Measurements from ENCODE around the gene CNST. TPM values are rescaled to one million over a fixed set of nuclear protein-coding genes. Genes with fewer than 3 reads are reported as not detected.

The CNST gene
- total and polyA plus RNA-seq, 2 of the 13 experiments (the other 11 are each of a cell fraction or from before 2014, with no cell fraction given) = 6.3 to 12.4 TPM

DNA sequence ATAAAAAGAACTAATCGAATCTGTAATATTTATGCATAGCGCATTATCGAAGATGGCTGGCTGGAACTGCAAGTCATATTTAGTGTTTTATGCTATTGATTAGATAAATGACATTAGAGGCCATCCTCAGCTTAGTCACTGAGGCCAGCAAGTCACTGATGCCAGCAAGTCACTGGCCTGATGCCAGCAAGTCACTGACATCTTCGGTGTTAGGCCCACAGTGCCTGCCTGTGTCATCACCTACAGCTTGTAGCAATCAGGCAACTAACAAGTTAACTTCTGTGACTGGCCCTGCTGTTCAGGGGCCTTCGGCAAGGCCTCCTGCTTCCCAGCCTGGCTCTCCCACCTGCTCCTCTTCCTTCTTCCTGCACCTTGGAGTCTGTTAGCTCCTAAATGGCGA is 92.3 kb downstream of the CNST start:
- Histone ChIP-seq H3K79me2 (ENCODE audit: insufficient read depth, low read length) (no peaks in the 10 kb centered on the region), H3K4me1 (ENCODE audit: insufficient read depth, low read length) (no peaks in the 10 kb centered on the region; the same call in 1 of the 2 replicates), H3K27me3 (ENCODE audit: control insufficient read depth in 1 of 2, insufficient read depth in 2 of 2, low read length in 2 of 2) (no peaks in the 10 kb centered on the region), H2AFZ (ENCODE audit: low read length) (no peak overlapping the region), H3K27ac (ENCODE audit: extremely low read length, insufficient read depth, low read length) (no peak overlapping the region), H3K9ac (ENCODE audit: insufficient read depth, low read depth, low read length) (no peak overlapping the region), H4K20me1 (ENCODE audit: insufficient read depth, low read length) (no peaks in the 10 kb centered on the region), H3K36me3 (replicated peaks in 1 of 2; ENCODE audit: control insufficient read depth in 1 of 2, insufficient read depth in 2 of 2, low read length in 2 of 2) (peaks cover 0 to 22% of the 10 kb centered on the region in 2 experiments; a peak in 3 of 5 replicates), H3K4me3 (replicated peaks in 1 of 3; ENCODE audit: insufficient read depth in 1 of 3, low read depth in 2 of 3, low read length in 3 of 3) (no peak overlapping the region), H3K9me3 (ENCODE audit: low read length) (no peaks in the 10 kb centered on the region), H3K4me2 (ENCODE audit: low read depth, low read length) (no peak overlapping the region)
- TF ChIP-seq DR1 (CRISPR knock-in tag; IDR thresholded peaks at IDR 0.05) = no peak
- no peak for TF ChIP-seq ZNF264 (CRISPR knock-in tag; IDR thresholded peaks at IDR 0.05)
- TF ChIP-seq HOXA3 (CRISPR knock-in tag; IDR thresholded peaks at IDR 0.05) = no peak
- no peak for TF ChIP-seq ZNF225 (CRISPR knock-in tag; IDR thresholded peaks at IDR 0.05)
- no peak for TF ChIP-seq ZNF430 (CRISPR knock-in tag; IDR thresholded peaks at IDR 0.05)
- no peak for TF ChIP-seq KLF12 (CRISPR knock-in tag; IDR thresholded peaks at IDR 0.05; ENCODE audit: borderline replicate concordance)
- TF ChIP-seq, protein P1, sequence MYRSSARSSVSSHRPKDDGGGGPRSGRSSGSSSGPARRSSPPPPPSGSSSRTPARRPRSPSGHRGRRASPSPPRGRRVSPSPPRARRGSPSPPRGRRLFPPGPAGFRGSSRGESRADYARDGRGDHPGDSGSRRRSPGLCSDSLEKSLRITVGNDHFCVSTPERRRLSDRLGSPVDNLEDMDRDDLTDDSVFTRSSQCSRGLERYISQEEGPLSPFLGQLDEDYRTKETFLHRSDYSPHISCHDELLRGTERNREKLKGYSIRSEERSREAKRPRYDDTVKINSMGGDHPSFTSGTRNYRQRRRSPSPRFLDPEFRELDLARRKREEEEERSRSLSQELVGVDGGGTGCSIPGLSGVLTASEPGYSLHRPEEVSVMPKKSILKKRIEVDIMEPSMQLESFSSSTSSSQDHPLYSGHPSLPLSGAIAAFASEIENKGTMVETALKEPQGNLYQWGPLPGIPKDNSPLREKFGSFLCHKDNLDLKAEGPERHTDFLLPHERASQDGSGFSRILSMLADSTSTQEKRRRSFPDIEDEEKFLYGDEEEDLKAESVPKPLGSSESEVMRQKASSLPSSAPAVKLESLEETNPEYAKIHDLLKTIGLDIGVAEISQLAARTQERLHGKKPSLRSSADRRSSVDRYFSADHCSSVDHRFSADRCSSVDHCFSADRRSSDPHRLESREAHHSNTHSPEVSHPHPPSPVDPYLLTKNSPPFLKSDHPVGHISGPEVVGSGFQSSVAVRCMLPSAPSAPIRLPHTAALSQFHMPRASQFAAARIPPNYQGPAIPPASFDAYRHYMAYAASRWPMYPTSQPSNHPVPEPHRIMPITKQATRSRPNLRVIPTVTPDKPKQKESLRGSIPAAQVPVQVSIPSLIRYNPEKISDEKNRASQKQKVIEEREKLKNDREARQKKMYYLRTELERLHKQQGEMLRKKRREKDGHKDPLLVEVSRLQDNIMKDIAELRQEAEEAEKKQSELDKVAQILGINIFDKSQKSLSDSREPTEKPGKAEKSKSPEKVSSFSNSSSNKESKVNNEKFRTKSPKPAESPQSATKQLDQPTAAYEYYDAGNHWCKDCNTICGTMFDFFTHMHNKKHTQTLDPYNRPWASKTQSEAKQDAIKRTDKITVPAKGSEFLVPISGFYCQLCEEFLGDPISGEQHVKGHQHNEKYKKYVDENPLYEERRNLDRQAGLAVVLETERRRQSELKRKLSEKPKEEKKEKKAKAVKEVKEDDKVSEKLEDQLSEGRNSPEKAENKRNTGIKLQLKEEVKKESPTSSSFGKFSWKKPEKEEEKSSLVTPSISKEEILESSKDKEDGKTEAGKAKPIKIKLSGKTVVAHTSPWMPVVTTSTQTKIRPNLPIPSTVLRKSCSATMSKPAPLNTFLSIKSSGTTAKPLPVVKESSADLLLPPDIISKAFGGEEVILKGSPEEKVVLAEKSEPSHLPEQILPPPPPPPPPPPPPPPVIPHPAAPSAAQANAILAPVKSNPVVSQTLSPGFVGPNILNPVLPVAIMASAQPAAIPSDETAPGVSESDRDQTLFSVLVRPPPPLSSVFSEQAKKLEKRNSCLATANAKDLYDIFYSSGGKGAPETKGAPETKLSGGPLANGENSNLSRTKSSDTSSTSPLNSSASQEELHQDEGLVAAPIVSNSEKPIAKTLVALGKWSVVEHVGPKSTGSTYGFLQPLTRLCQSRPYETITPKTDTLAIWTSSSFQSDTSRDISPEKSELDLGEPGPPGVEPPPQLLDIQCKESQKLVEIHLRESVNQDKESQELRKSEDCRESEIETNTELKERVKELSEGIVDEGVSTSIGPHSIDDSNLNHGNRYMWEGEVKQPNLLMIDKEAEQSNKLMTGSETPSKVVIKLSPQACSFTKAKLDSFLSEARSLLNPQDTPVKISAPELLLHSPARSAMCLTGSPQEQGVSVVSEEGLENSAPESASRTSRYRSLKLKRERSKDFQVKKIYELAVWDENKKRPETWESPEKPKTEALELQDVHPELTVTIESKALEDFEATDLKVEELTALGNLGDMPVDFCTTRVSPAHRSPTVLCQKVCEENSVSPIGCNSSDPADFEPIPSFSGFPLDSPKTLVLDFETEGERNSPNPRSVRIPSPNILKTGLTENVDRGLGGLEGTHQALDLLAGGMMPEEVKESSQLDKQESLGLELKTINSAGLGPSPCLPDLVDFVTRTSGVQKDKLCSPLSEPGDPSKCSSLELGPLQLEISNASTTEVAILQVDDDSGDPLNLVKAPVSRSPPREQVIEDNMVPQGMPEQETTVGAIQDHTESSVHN (CRISPR knock-in tag; IDR thresholded peaks at IDR 0.05) = no peak
- WGBS (ENCODE audit: low lambda C conversion rate) = 92% methylated on average over 6 of the region's 6 CpGs
- FAIRE-seq (no peak), ATAC-seq (no peak), DNase-seq (ENCODE audit: low spot score) (no peak)
- ChIA-PET CTCF (ENCODE audit: low intra/inter-chr PET ratio, low total read pairs) (no interaction called here), POLR2A (no interaction called here)
- intact Hi-C loops (cut with micrococcal nuclease; ENCODE audit: unreplicated experiment) = no loop called here
- in situ Hi-C loops (cut with HindIII; ENCODE audit: extremely low pct_ligation_motif_present, low pct_unique_long_range_greater_than_20kb) = no loop called here
- no TSS peak for BruUV-seq (replicated peaks)

Measured in HepG2 (cell line).